HG03025 (cell line): ENCODE results near the gene MCM8.
"Not testable (repeated sequence)": the region's sequence is repeated elsewhere in the genome, so short reads cannot be mapped to it uniquely, and the experiment has no call there.

Source experiments
- ATAC-seq: cut with Tn5 transposase; IDR thresholded peaks from one replicate; pipeline ENCODE4 v1.9.1; 2021; ENCODE audit warnings: mild to moderate bottlenecking, moderate library complexity; ENCODE audit not compliant: unreplicated experiment, low FRiP score

The MCM8 gene

GRCh38 chr20:5991623-5992441 lies 41.4 kb downstream of the MCM8 start:
- no peak for ATAC-seq

GRCh38 chr20:5996765-5997164 lies 46.3 kb downstream of the MCM8 start:
- peak; percentile 87 for ATAC-seq

GRCh38 chr20:5999783-6000182 lies 49.3 kb downstream of the MCM8 start:
- ATAC-seq, result no peak

- ATAC-seq, result no peak
Measured at GRCh38 chr20:6000871-6001270, 50.4 kb downstream of the MCM8 start.

- no peak for ATAC-seq
Measured at GRCh38 chr20:6006603-6006949, 56.1 kb downstream of the MCM8 start.

- ATAC-seq, result no peak
Measured at GRCh38 chr20:6007094-6007528, 56.7 kb downstream of the MCM8 start.

- ATAC-seq, result no peak
Measured at GRCh38 chr20:6007529-6008103, 57.2 kb downstream of the MCM8 start.

- no peak for ATAC-seq
Measured at GRCh38 chr20:6008254-6008653, 57.8 kb downstream of the MCM8 start.

GRCh38 chr20:6012179-6012578 lies 61.7 kb downstream of the MCM8 start:
- ATAC-seq, result no peak

GRCh38 chr20:6014017-6014416 lies 63.6 kb downstream of the MCM8 start:
- no peak for ATAC-seq

- ATAC-seq, result no peak
Measured at GRCh38 chr20:6014957-6015356, 64.5 kb downstream of the MCM8 start.

GRCh38 chr20:6017467-6017866 lies 67.0 kb downstream of the MCM8 start:
- no peak for ATAC-seq

- no peak for ATAC-seq
Measured at GRCh38 chr20:6017880-6018279, 67.4 kb downstream of the MCM8 start.

- ATAC-seq, result no peak
Measured at GRCh38 chr20:6024768-6025167, 74.3 kb downstream of the MCM8 start.

- ATAC-seq, result no peak
Measured at GRCh38 chr20:6026051-6026450, 75.6 kb downstream of the MCM8 start.

GRCh38 chr20:6028818-6029217 lies 78.4 kb downstream of the MCM8 start:
- no peak for ATAC-seq

GRCh38 chr20:6029538-6029937 lies 79.1 kb downstream of the MCM8 start:
- no peak for ATAC-seq

GRCh38 chr20:6030453-6031080 lies 80.1 kb downstream of the MCM8 start:
- no peak for ATAC-seq

- not testable (repeated sequence) for ATAC-seq
Measured at GRCh38 chr20:6032907-6033306, 82.5 kb downstream of the MCM8 start.

GRCh38 chr20:6034134-6034969 lies 83.9 kb downstream of the MCM8 start:
- no peak for ATAC-seq

GRCh38 chr20:6036213-6036612 lies 85.8 kb downstream of the MCM8 start:
- ATAC-seq, result no peak
